Diencephalon (tissue), 1 donor: ENCODE results near the gene EDNRB. TPM values are rescaled to one million over a fixed set of nuclear protein-coding genes. Genes with fewer than 3 reads are reported as not detected.

Experiments
- small RNA-seq: library from RNA; depleted of rRNA; stranded (forward); fragments of <200 nt; gene quantifications from one replicate; pipeline ENCODE3, GENCODE V24; 2014
- total RNA-seq: library from RNA; depleted of rRNA; stranded (reverse); fragments of >200 nt; gene quantifications from one replicate; pipeline ENCODE4 v1.2.3, GENCODE V29; 2014

The EDNRB gene
- total RNA-seq, result 169 TPM

DNA sequence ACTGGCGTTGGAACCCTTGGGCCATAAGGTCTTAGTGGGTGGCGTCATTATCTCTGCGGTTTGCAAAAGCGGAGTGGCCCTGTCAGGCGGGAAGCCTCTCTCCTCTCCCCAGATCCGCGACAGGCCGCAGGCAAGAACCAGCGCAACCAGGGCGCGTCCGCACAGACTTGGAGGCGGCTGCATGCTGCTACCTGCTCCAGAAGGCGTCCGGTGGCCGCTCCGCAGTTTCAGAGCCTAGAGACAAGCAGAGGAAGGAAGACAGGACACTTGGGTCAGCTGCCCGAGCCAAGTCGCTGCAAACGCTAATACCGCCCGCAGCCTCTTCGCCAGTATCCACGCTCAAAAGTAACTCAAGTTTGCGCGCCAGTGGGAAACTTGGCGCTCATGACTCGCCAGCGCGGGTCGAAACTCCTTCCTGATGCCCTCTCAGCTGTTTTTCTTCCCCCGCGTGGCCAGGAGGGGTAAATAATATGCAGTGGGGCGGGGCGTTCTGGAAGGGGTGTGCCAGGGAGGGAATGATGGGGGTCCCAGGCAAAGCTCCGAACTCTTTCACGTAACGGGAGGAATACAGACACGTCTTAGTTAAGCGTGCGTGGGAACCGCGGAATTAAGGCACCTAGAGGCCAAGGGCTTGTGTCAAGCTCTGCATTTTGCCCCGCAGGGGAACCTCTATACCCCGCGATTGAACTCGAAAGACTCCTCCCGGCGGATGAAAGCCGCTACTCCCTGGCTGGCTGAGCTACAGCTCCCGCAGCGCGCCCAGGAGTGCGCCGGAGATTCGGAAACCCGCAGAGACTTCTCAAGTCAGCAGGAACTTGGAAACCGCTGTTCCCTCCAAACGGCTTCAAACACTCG is at the start of gene EDNRB:
EDNRB (minus strand) TSS at position 441 of the 855 bp plus-strand sequence; CDS start at position 183, 258 bp downstream.

Small RNA genes lying within 50 kb of the gene (small RNA-seq; reads per million reads assigned to genes)
- not detected for gene RN7SL810P

Other genes starting within 250 kb of the EDNRB start
- gene SLAIN1, start 221.1 kb downstream of the EDNRB start, total RNA-seq, result 280 TPM